ENCODE results near the gene ANXA11. TPM values are rescaled to one million over a fixed set of nuclear protein-coding genes. Genes with fewer than 3 reads are reported as not detected.

Gene ANXA11
- total RNA-seq, 6 donors from 2014 or later = 108 to 327 (median 194) TPM

GRCh38 chr10:80171248-80171660 is 34.1 kb downstream of the ANXA11 start:
- 71 to 80% methylated on average over 7 of the region's 7 CpGs for WGBS, 2 donors
- Histone ChIP-seq H3K27ac (peak overlapping the region; percentile 33 to 69 (median 53)), H3K27me3 (no peaks in the 10 kb centered on the region), H3K9me3 (no peaks in the 10 kb centered on the region), H3K4me3 (no peak overlapping the region), H3K4me1 (peaks cover 37 to 75% (median 39%) of the 10 kb centered on the region in 4 donors), H3K36me3 (peaks cover 0 to 65% (median 29%) of the 10 kb centered on the region in 4 donors)
- peak in 1 of 2 donors; percentile 88 for DNase-seq
- peak in 1 of 2 donors; percentile 77 for ATAC-seq (ENCODE audit: low FRiP score in 2 of 2)
- no peak for TF ChIP-seq POLR2AphosphoS5 (IDR thresholded peaks at IDR 0.05)
- TF ChIP-seq EP300 (IDR thresholded peaks at IDR 0.05) = peak in 1 of 4 donors; percentile 7

- no peak overlapping the region for H3K4me3 ChIP-seq
- no peaks in the 10 kb centered on the region for H3K9me3 ChIP-seq
- no peak for ATAC-seq (ENCODE audit: low FRiP score in 2 of 2)
- peak overlapping the region in 3 of 4 donors; percentile 40 to 69 (median 52) for H3K27ac ChIP-seq
- H3K4me1 ChIP-seq = peaks cover 36 to 69% (median 40%) of the 10 kb centered on the region in 4 donors
- no peaks in the 10 kb centered on the region for H3K27me3 ChIP-seq
- TF ChIP-seq POLR2A (IDR thresholded peaks at IDR 0.05) (no peak), EP300 (IDR thresholded peaks at IDR 0.05) (no peak), POLR2AphosphoS5 (IDR thresholded peaks at IDR 0.05) (no peak), CTCF (IDR thresholded peaks at IDR 0.05) (no peak)
- 92 to 96% methylated on average over 3 to 10 of the region's 10 CpGs for WGBS, 2 donors
- peaks cover 0 to 67% (median 31%) of the 10 kb centered on the region in 4 donors for H3K36me3 ChIP-seq
- peak in 1 of 2 donors; percentile 54 for DNase-seq
Observed at GRCh38 chr10:80170641-80171040, 34.7 kb downstream of the ANXA11 start.

- no peaks in the 10 kb centered on the region for H3K27me3 ChIP-seq
- H3K9me3 ChIP-seq = no peaks in the 10 kb centered on the region
- H3K4me1 ChIP-seq = peaks cover 42 to 74% (median 43%) of the 10 kb centered on the region in 4 donors
- H3K27ac ChIP-seq = no peak overlapping the region
- DNase-seq = no peak
- no peak overlapping the region for H3K4me3 ChIP-seq
- peaks cover 0 to 71% (median 34%) of the 10 kb centered on the region in 4 donors for H3K36me3 ChIP-seq
- WGBS, 2 donors = 28 to 39% methylated on average over 4 of the region's 4 CpGs
- TF ChIP-seq CTCF (IDR thresholded peaks at IDR 0.05) = no peak
- no peak for TF ChIP-seq POLR2A (IDR thresholded peaks at IDR 0.05)
- no peak for TF ChIP-seq POLR2AphosphoS5 (IDR thresholded peaks at IDR 0.05)
- TF ChIP-seq EP300 (IDR thresholded peaks at IDR 0.05) = no peak
- no peak for ATAC-seq (ENCODE audit: low FRiP score in 2 of 2)
Observed at GRCh38 chr10:80170026-80170425, 35.3 kb downstream of the ANXA11 start.

GRCh38 chr10:80168679-80169380 is 36.5 kb downstream of the ANXA11 start:
- H3K27ac ChIP-seq = peak overlapping the region; percentile 5 to 17 (median 7)
- no peak overlapping the region for H3K4me3 ChIP-seq
- peaks cover 2 to 76% (median 41%) of the 10 kb centered on the region in 4 donors for H3K36me3 ChIP-seq
- H3K27me3 ChIP-seq = no peaks in the 10 kb centered on the region
- TF ChIP-seq CTCF (IDR thresholded peaks at IDR 0.05) (peak in 2 of 6 experiments; percentile 9 to 21), POLR2AphosphoS5 (IDR thresholded peaks at IDR 0.05) (no peak)
- peak in 1 of 2 donors; percentile 9 for ATAC-seq (ENCODE audit: low FRiP score in 2 of 2)
- DNase-seq = peak in 1 of 2 donors; percentile 75
- H3K4me1 ChIP-seq = peaks cover 42 to 76% (median 50%) of the 10 kb centered on the region in 4 donors
- H3K9me3 ChIP-seq = no peaks in the 10 kb centered on the region
- WGBS, 2 donors = 96 to 98% methylated on average over 6 to 13 of the region's 13 CpGs

GRCh38 chr10:80168162-80168511 is 37.2 kb downstream of the ANXA11 start:
- ATAC-seq (ENCODE audit: low FRiP score in 2 of 2) (no peak), DNase-seq (no peak)
- Histone ChIP-seq H3K4me3 (no peak overlapping the region), H3K27me3 (no peaks in the 10 kb centered on the region), H3K9me3 (no peaks in the 10 kb centered on the region), H3K27ac (peak overlapping the region in 1 of 4 donors; percentile 7), H3K4me1 (peaks cover 40 to 77% (median 50%) of the 10 kb centered on the region in 4 donors), H3K36me3 (peaks cover 3 to 83% (median 48%) of the 10 kb centered on the region in 4 donors)
- 84 to 86% methylated on average over 7 of the region's 7 CpGs for WGBS, 2 donors
- no peak for TF ChIP-seq EP300 (IDR thresholded peaks at IDR 0.05)
- TF ChIP-seq POLR2AphosphoS5 (IDR thresholded peaks at IDR 0.05) = no peak
- TF ChIP-seq POLR2A (IDR thresholded peaks at IDR 0.05) = no peak
- TF ChIP-seq CTCF (IDR thresholded peaks at IDR 0.05) = no peak

All from upper lobe of left lung (tissue), 6 donors.